ENCODE measurements around the gene PPRC1.

PPRC1 gene

GRCh38 chr10:102121739-102122372, 11.0 kb upstream of the PPRC1 start:
- no peaks in the 10 kb centered on the region for H3K9me2 ChIP-seq (replicated peaks; ENCODE audit: insufficient read depth, low read length)
- H3K4me3 ChIP-seq (ENCODE audit: insufficient read depth, low read length, poor library complexity, severe bottlenecking): no peak overlapping the region
- no peaks in the 10 kb centered on the region for H3K9me3 ChIP-seq (ENCODE audit: insufficient read depth, low read length)
- H3F3A ChIP-seq (ENCODE audit: insufficient read depth): peaks cover 27% of the 10 kb centered on the region
- no peak overlapping the region for H3K27ac ChIP-seq (ENCODE audit: low read depth, low read length)
- H3K27me3 ChIP-seq (ENCODE audit: low read length): no peaks in the 10 kb centered on the region
- H4K20me1 ChIP-seq (ENCODE audit: low read depth, low read length): no peaks in the 10 kb centered on the region
- no peak for TF ChIP-seq CTCF (IDR thresholded peaks at IDR 0.05; ENCODE audit: insufficient read depth, low read length, poor library complexity, severe bottlenecking)
- TF ChIP-seq EZH2phosphoT487 (conservative IDR thresholded peaks at IDR 0.05; ENCODE audit: low read length): no peak
- no peak overlapping the region for H3K9ac ChIP-seq (ENCODE audit: low read length)
- no peak overlapping the region for H2AFZ ChIP-seq (ENCODE audit: low read depth, low read length, severe bottlenecking)
- H3K36me3 ChIP-seq (ENCODE audit: low read length): no peaks in the 10 kb centered on the region
- no peak overlapping the region for H3K4me2 ChIP-seq (ENCODE audit: low read depth, low read length, poor library complexity, severe bottlenecking)
- H3K79me2 ChIP-seq (ENCODE audit: insufficient read depth, low read length): peaks cover 24% of the 10 kb centered on the region

- H3K4me2 ChIP-seq (ENCODE audit: low read depth, low read length, poor library complexity, severe bottlenecking): no peak overlapping the region
- no peaks in the 10 kb centered on the region for H4K20me1 ChIP-seq (ENCODE audit: low read depth, low read length)
- H3F3A ChIP-seq (ENCODE audit: insufficient read depth): peaks cover 21% of the 10 kb centered on the region
- H3K36me3 ChIP-seq (ENCODE audit: low read length): no peaks in the 10 kb centered on the region
- H3K9ac ChIP-seq (ENCODE audit: low read length): no peak overlapping the region
- H3K27ac ChIP-seq (ENCODE audit: low read depth, low read length): no peak overlapping the region
- no peak overlapping the region for H3K4me3 ChIP-seq (ENCODE audit: insufficient read depth, low read length, poor library complexity, severe bottlenecking)
- H3K9me3 ChIP-seq (ENCODE audit: insufficient read depth, low read length): no peaks in the 10 kb centered on the region
- TF ChIP-seq EZH2phosphoT487 (conservative IDR thresholded peaks at IDR 0.05; ENCODE audit: low read length) (no peak), CTCF (IDR thresholded peaks at IDR 0.05; ENCODE audit: insufficient read depth, low read length, poor library complexity, severe bottlenecking) (no peak)
- H3K9me2 ChIP-seq (replicated peaks; ENCODE audit: insufficient read depth, low read length): no peaks in the 10 kb centered on the region
- no peaks in the 10 kb centered on the region for H3K27me3 ChIP-seq (ENCODE audit: low read length)
- peaks cover 21% of the 10 kb centered on the region; the same call in 1 of the 2 replicates for H3K79me2 ChIP-seq (ENCODE audit: insufficient read depth, low read length)
- no peak overlapping the region for H2AFZ ChIP-seq (ENCODE audit: low read depth, low read length, severe bottlenecking)
Measured at GRCh38 chr10:102122450-102122849, 10.4 kb upstream of the PPRC1 start.

GRCh38 chr10:102123223-102123622, 9.6 kb upstream of the PPRC1 start:
- no peaks in the 10 kb centered on the region for H3K9me3 ChIP-seq (ENCODE audit: insufficient read depth, low read length)
- no peak overlapping the region for H3K4me3 ChIP-seq (ENCODE audit: insufficient read depth, low read length, poor library complexity, severe bottlenecking)
- H3K9me2 ChIP-seq (replicated peaks; ENCODE audit: insufficient read depth, low read length): no peaks in the 10 kb centered on the region
- H3F3A ChIP-seq (ENCODE audit: insufficient read depth): peaks cover 13% of the 10 kb centered on the region
- no peaks in the 10 kb centered on the region for H4K20me1 ChIP-seq (ENCODE audit: low read depth, low read length)
- no peaks in the 10 kb centered on the region for H3K36me3 ChIP-seq (ENCODE audit: low read length)
- no peak for TF ChIP-seq CTCF (IDR thresholded peaks at IDR 0.05; ENCODE audit: insufficient read depth, low read length, poor library complexity, severe bottlenecking)
- TF ChIP-seq EZH2phosphoT487 (conservative IDR thresholded peaks at IDR 0.05; ENCODE audit: low read length): no peak
- H2AFZ ChIP-seq (ENCODE audit: low read depth, low read length, severe bottlenecking): no peak overlapping the region
- no peak overlapping the region for H3K9ac ChIP-seq (ENCODE audit: low read length)
- no peaks in the 10 kb centered on the region for H3K27me3 ChIP-seq (ENCODE audit: low read length)
- H3K27ac ChIP-seq (ENCODE audit: low read depth, low read length): no peak overlapping the region
- peaks cover 16% of the 10 kb centered on the region; the same call in 1 of the 2 replicates for H3K79me2 ChIP-seq (ENCODE audit: insufficient read depth, low read length)
- no peak overlapping the region for H3K4me2 ChIP-seq (ENCODE audit: low read depth, low read length, poor library complexity, severe bottlenecking)
